Esophagus muscularis mucosa (tissue), 4 donors: ENCODE results near the gene ZFR.

Experiments
- EP300 ChIP-seq: sonication (generic); formaldehyde crosslinking; IDR thresholded peaks from one replicate; pipeline ENCODE4 v1.6.1; 2017; ENCODE audit warnings: antibody characterized with exemption
- POLR2A ChIP-seq: fragments of 450-650 bp; IDR thresholded peaks from one replicate; pipeline ENCODE4 v1.6.1; 2017; ENCODE audit warnings: antibody characterized with exemption, moderate library complexity, mild to moderate bottlenecking, low read depth
- POLR2AphosphoS5 ChIP-seq, 2 donors: sonication (generic); formaldehyde crosslinking; IDR thresholded peaks; one replicate each; pipeline ENCODE4 v1.6.1; 2017; ENCODE audit warnings: antibody characterized with exemption in 2 of 2
- TF ChIP-seq, protein P1 (sequence below), 3 experiments: fragments of 200-600 bp in 2 of 3; fragments of 450-650 bp in 1 of 3; sonication (generic) in 2 of 3; IDR thresholded peaks; one replicate each; pipeline ENCODE4 v1.5.1; 2017 to 2019; ENCODE audit warnings: antibody characterized with exemption in 3 of 3, mild to moderate bottlenecking in 2 of 3, moderate library complexity in 1 of 3

GRCh38 chr5:32443541-32444430 lies 754 bp downstream of the ZFR start:
- TF ChIP-seq, protein P1, sequence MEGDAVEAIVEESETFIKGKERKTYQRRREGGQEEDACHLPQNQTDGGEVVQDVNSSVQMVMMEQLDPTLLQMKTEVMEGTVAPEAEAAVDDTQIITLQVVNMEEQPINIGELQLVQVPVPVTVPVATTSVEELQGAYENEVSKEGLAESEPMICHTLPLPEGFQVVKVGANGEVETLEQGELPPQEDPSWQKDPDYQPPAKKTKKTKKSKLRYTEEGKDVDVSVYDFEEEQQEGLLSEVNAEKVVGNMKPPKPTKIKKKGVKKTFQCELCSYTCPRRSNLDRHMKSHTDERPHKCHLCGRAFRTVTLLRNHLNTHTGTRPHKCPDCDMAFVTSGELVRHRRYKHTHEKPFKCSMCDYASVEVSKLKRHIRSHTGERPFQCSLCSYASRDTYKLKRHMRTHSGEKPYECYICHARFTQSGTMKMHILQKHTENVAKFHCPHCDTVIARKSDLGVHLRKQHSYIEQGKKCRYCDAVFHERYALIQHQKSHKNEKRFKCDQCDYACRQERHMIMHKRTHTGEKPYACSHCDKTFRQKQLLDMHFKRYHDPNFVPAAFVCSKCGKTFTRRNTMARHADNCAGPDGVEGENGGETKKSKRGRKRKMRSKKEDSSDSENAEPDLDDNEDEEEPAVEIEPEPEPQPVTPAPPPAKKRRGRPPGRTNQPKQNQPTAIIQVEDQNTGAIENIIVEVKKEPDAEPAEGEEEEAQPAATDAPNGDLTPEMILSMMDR (IDR thresholded peaks at IDR 0.05) = no peak
- TF ChIP-seq POLR2A = no peak
- TF ChIP-seq POLR2AphosphoS5 (IDR thresholded peaks at IDR 0.05) = no peak
- no peak for TF ChIP-seq EP300
